Sciatic nerve (tissue), 2 donors: Measurements from ENCODE around the gene PRR36. TPM values are rescaled to one million over a fixed set of nuclear protein-coding genes. Genes with fewer than 3 reads are reported as not detected.
"Not testable (repeated sequence)": the region's sequence is repeated elsewhere in the genome, so short reads cannot be mapped to it uniquely, and the experiment has no call there.

ENCODE experiments used
- ATAC-seq: fragments of 200-7000 bp; cut with Tn5 transposase; one replicate; pipeline ENCODE4 v1.9.1; 2020; ENCODE audit warnings: mild to moderate bottlenecking, moderate library complexity
- DNase-seq: peaks from one replicate; pipeline ENCODE4 v3.0.0-alpha.2; 2020; ENCODE audit warnings: low spot score
- intact Hi-C: fragments of 100-400 bp; cut with DNase I; formaldehyde crosslinking; loops from one replicate; pipeline ENCODE4 v1.14.2; 2022
- total RNA-seq: library from RNA; stranded (reverse); fragmentation: NEBNext Ultra II Directional; extraction: Animal tissue kit (Norgen Biotek cat#: 25700); gene quantifications from one replicate; pipeline ENCODE4 v1.2.1, GENCODE V29; 2021
- donor health status: DM: no; HTN: no; CAD: no.
- donor health status: DM: no; HTN: no; CAD: no.

The PRR36 gene
- total RNA-seq, 1 donor from 2014 or later: 0.09 TPM

GRCh38 chr19:7903244-7904073, 29.3 kb upstream of the PRR36 start, which contains the start of gene MAP2K7:
TSS of gene MAP2K7 (plus strand) at chr19:7903877. CDS start at chr19:7903945, 68 bp downstream.
- peak; percentile 100 for DNase-seq
- intact Hi-C loops: no loop called here
- peak; percentile 93 for ATAC-seq

DNA sequence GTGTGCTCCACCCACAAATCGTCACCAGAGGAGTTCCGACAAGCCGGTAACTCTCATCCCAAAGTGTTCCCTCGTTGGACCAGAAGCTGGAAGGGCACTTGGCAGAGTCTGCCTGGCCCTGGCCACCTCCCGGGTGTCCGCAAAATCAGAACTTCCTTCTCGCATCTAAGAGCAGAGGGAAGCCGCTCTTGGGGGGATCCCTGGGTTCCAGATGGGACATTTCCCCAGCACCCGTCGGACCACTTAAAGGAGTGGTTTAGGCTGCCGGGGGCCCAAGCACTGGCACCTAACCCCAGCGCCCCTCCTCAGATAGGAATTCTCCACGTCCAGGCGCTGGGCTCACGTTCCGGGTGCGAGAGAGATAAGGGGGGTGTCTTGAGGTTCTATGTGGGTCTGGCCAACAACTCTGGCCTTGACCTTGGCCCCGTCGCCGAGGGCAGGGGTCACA, 28.6 kb upstream of the PRR36 start:
- intact Hi-C loops: no loop called here

DNA sequence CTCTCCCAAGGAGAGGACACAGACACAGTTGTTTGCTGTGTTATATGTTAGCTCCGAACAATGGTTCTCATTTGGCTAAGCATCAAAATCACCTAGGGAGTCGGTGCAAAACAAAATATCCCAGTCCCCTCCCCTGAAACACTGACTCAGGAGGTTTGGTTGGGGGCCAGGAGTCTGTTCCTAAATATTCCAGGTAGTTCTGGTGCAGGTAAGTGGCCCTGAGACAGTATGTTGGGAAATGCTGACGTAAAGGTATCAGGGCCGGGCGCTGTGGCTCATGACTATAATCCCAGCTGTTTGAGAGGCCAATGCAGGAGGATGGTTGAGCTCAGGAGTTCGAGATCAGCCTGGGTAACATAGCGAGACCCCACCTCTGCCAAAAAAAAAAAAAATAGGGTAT, 27.1 kb upstream of the PRR36 start:
- DNase-seq (no peak), ATAC-seq (no peak)
- intact Hi-C loops: no loop called here

More for the DNA sequence above, 28.6 kb upstream of the PRR36 start:
- DNase-seq (no peak), ATAC-seq (peak; percentile 1)

DNA sequence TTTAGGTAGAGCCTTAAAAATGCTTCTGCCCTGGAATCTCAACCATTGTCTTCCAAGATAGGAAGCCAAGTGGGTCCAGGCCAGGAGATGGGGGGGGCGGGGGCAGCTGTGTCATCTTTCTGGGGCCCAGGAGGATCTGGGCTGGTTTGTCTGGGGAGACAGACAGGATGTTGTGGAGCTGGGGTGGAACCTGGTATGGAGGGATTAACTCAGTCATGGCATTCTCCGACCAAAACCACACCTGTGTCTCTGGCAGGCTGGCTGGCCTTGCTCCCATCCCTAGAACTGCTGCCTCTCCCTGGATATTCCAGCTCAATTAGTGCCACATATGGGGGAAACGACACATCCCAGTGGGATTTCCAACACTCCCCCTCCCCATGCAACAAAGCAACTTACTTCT, 26.7 kb upstream of the PRR36 start:
- no peak for DNase-seq
- no peak for ATAC-seq
- intact Hi-C loops: no loop called here

- DNase-seq (no peak), ATAC-seq (no peak)
- intact Hi-C loops: no loop called here
Measured at GRCh38 chr19:7900401-7900870, 26.2 kb upstream of the PRR36 start.

DNA sequence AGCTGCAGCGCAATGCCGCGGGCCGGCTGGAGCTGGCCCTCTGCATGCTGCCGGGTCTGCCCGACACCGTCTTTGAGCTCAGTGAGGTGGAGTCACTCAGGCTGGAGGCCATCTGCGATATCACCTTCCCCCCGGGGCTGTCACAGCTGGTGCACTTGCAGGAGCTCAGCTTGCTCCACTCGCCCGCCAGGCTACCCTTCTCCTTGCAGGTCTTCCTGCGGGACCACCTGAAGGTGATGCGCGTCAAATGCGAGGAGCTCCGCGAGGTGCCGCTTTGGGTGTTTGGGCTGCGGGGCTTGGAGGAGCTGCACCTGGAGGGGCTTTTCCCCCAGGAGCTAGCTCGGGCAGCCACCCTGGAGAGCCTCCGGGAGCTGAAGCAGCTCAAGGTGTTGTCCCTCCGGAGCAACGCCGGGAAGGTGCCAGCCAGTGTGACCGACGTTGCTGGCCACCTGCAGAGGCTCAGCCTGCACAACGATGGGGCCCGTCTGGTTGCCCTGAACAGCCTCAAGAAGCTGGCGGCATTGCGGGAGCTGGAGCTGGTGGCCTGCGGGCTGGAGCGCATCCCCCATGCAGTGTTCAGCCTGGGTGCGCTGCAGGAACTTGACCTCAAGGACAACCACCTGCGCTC, 25.7 kb upstream of the PRR36 start:
- no peak for DNase-seq
- intact Hi-C loops: no loop called here
- ATAC-seq: no peak

- ATAC-seq: no peak
- DNase-seq: no peak
- intact Hi-C loops: no loop called here
Measured at GRCh38 chr19:7898967-7899366, 24.8 kb upstream of the PRR36 start.

DNA sequence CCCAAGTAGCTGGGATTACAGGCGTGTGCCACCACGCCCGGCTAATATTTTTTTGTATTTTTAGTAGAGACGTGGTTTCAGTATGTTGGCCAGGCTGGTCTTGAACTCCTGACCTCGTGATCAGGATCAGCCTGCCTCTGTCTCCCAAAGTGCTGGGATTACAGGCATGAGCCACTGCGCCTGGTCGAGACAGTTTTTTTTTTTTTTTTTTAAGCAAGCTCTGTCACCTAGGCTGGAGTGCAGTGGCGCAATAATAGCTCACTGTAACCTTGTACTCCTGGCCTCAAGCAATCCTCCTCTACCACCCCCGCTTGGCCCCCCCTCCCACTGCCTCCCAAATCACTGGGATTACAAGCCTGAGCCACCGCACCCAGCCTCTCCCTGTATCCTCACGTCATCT, 23.1 kb upstream of the PRR36 start:
- ATAC-seq: no peak
- intact Hi-C loops: no loop called here
- DNase-seq: no peak

- no peak for ATAC-seq
- intact Hi-C loops: no loop called here
- no peak for DNase-seq
Measured at GRCh38 chr19:7895565-7895964, 21.4 kb upstream of the PRR36 start.

DNA sequence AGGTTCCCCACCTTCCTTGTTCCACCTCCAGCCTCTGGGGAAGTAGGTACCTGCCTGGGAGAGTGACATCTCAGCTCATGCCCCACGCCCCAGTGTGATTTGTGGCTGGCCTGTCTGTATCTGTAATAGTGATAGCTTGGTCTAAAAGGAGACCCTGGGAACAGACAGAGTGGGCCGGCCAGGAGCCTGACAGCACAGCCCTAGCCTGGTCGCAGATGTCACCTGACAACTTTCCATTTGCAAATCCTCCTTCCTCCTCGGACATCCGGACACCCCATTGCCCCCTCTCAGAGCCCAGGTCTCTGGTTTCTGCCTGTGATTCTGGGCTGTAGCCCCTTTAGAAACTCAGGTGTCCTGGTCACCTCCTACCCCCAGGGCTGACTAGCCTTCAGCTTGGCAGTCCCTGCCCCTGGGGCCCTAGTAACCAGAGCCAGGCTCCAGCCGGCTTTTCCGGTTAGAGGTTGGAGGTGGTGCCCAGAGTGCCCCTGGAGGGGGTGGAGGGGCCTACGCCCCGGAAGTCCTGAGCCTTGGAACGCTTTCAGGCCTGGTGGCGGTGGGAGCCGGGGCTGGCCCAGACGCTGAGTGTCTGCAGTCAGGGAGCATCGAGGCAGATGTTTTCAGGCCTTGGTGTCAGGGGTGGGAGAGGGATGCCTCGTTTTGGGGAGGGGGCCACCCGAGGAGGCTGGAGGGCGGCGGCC, 20.6 kb upstream of the PRR36 start:
- no peak for ATAC-seq
- DNase-seq: no peak
- intact Hi-C loops: no loop called here

DNA sequence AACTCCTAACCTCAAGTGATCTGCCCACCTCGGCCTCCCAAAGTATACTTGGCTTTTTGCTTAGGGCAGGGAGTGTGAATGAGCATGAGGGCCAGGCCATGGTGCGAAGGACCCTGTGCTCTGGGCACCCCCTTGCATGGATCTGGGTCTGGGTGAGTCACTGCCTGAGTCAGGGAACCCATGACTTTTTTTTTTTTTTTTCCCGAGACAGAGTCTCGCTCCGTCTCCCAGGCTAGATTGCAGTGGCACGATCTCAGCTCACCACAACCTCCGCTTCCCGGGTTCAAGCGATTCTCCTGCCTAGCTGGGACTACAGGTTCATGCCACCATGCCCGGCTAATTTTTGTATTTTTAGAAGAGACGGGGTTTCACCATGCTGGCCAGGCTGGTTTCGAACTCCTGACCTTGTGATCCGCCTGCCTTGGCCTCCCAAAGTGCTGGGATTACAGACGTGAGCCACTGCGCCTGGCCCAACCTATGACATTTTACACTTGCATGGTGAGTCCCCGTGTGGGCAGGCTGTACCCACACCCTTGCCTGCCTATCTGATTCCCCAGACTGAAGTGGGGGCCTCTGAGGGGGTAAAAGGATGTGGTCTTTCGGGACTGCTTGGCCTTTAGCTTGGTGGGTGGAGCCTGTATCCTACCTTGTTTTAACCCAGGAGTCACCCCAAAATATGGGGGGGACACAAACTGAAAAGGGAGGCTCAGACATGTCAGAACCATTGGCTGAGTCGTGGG, 19.3 kb upstream of the PRR36 start:
- ATAC-seq, intact Hi-C loops, DNase-seq: not testable (repeated sequence)

DNA sequence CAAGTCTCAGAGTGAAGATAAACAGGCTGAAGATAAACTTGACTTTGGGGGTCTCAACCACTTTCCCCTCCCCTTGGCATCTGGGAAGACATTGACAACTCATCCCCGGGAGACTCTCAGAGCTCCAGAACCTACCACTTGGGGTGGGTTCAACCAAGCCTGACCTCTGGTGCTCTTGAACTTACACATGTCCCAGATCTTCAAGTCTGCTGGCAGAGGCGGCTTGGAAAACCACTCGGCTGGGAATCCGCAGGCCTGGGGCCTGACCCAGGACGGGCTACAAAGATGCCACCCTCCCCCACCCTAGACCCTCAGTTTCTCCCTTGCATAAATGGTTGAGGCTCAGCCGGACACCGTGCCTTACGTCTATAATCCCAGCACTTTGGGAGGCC, 14.6 kb upstream of the PRR36 start:
- ATAC-seq: no peak
- intact Hi-C loops: no loop called here
- no peak for DNase-seq

DNA sequence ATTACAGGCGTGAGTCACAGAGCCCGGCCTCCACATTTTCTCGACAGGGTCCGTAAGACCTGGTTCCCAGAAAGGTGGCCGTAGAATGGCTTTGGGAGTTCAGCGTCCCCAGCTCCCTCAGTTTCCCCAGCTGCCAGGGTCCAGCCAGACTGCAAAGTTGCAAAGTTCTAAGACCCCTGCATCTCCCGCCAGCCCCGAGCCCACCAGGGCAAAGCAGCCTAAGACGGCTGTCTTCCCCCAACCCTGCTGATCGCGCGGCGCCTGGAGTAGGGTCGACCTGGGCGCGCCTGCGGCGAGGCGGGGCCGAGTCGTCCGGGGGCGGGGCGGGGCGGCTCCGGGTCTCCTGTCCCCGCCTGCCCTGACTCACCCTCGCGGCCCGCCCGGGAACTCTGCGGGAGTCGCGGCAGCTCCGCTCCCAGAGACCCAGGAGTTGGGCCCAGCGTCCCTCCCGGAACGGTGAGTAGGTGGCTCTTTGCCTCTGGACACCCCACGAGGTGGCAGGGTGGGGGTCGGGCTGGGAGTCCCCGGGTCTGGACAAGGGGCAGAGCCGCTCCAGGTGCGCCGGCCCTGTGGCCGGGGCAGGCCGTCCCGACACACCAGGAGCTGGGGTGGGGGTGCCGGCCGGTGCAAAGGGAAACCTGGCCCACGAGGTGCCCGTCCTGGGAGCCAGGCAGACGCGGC, 14.1 kb upstream of the PRR36 start, which contains the start of gene LRRC8E:
TSS of gene LRRC8E (plus strand) at position 366 of the 681 bp plus-strand sequence. CDS start 7,094 bp downstream, outside the sequence.
- ATAC-seq (peak; percentile 57), DNase-seq (no peak)
- intact Hi-C loops: no loop called here

- ATAC-seq (no peak), DNase-seq (no peak)
- intact Hi-C loops: no loop called here
Measured at GRCh38 chr19:7887408-7888144, 13.4 kb upstream of the PRR36 start.

DNA sequence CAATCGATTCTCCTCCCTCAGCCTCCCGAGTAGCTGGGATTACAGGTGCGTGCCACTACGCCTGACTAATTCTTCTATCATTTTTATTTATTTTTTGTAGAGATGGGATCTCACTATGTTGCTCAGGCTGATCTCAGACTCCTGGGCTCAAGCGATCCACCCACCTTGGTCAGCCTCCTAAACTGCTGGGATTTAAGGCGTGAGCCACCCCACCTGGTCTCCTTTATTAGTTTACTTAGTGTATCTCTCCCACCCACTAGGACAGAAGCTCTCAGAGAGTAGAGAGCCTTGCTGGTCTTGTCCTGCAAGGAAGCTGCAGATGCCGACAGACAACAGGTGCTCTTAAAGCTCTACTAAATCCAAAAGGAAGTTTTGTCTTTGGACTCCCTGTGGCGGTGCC, 11.6 kb upstream of the PRR36 start:
- ATAC-seq (no peak), DNase-seq (no peak)
- intact Hi-C loops: no loop called here

DNA sequence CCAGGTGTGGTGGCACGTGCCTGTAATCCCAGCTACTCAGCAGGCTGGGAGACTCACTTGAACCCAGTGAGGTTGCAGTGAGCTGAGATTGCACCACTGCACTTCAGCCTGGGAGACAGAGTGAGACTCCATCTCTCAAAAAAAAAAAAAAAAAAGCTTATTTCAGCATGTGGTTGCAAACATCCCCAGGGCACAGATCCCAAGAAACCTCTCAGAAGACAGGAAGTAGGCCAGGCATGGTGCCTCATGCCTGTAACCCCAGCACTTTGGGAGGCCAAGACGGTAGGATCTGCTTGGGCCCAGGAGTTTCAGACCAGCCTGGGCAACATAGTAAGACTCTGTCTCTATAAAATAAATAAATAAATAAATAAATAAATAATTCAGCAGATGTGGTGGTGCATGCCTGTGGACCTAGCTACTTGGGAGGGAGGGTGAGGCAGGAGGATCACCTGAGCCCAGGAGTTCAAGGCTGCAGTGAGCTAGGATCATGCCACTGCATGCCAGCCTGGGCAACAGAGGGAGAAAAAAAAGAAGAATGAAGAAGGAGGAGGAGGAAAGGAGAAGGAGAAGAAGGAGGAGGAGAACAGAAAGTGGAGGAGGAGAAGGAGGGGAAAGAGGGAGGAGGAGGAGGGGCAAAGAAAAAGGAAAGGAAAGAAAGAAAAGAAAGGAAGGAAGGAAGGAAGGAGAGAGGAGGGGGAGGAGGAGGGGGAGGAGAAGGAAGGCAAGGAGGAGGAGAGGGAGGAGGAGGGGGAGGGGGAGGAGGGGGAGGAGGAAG, 9.8 kb upstream of the PRR36 start:
- intact Hi-C loops: no loop called here
- DNase-seq (no peak), ATAC-seq (no peak)

DNA sequence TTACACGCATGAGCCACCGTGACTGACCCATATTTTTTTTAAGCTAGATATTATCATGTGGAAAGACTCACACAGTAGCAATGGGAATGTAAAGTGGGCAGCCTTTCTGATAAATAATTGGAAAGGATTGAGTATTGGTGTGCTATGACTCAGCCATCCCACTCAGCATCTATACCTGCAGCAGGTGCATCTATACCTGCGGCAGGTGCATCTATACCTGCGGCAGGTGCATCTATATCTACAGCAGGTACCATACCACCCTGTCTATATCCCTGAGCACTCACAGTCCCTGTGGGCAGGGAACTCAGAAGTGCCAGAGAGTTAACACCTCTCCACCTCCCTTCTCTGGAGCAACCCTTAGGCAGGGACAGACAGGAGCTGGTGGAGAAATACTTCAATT, 8.9 kb upstream of the PRR36 start:
- intact Hi-C loops: no loop called here
- DNase-seq (no peak), ATAC-seq (no peak)
